ENCODE measurements around the gene SLC24A3. TPM values are rescaled to one million over a fixed set of nuclear protein-coding genes. Genes with fewer than 3 reads are reported as not detected.

Gene SLC24A3
- total and polyA plus RNA-seq, 2 experiments from 2014 or later, result 0.81 to 2.5 TPM

GRCh38 chr20:19648024-19648423 is 435.6 kb downstream of the SLC24A3 start:
- no peak overlapping the region for H3K4me3 Mint-ChIP-seq
- H3K4me3 ChIP-seq, result no peak overlapping the region

More at GRCh38 chr20:19648024-19648423, 435.6 kb downstream of the SLC24A3 start:
- no peaks in the 10 kb centered on the region; the same call in 2 of the 3 replicates for H3K9me3 Mint-ChIP-seq
- H3K4me2 ChIP-seq, result no peak overlapping the region
- H3K79me2 ChIP-seq (replicated peaks; ENCODE audit: insufficient read depth), result no peaks in the 10 kb centered on the region
- no peaks in the 10 kb centered on the region for H3K27me3 ChIP-seq (ENCODE audit: insufficient read depth)
- H3K36me3 Mint-ChIP-seq (ENCODE audit: low read depth), result no peaks in the 10 kb centered on the region
- no peaks in the 10 kb centered on the region for H4K20me1 ChIP-seq (replicated peaks; ENCODE audit: insufficient read depth)
- peak; percentile 17 for DNase-seq (ENCODE audit: low spot score)
- no peak overlapping the region for H2AFZ ChIP-seq
- ATAC-seq, result peak; percentile 68
- H3K36me3 ChIP-seq (ENCODE audit: insufficient read depth), result no peaks in the 10 kb centered on the region
- no peak overlapping the region for H3K27ac Mint-ChIP-seq
- TF ChIP-seq ZNF462 (CRISPR knock-in tag; IDR thresholded peaks at IDR 0.05), result 0 out of 2 replicates have a peak, but pooled peaks have one; percentile 40
- TF ChIP-seq CTCF (conservative IDR thresholded peaks at IDR 0.05; ENCODE audit: low read depth in 2 of 2), result no peak
- no peaks in the 10 kb centered on the region for H3K4me1 ChIP-seq (ENCODE audit: insufficient read depth)
- peaks cover 2% of the 10 kb centered on the region for H3K27me3 Mint-ChIP-seq (ENCODE audit: insufficient read depth, low read depth, poor library complexity)
- H3K27ac ChIP-seq (ENCODE audit: low read depth), result no peak overlapping the region
- no peaks in the 10 kb centered on the region for H3K9me2 ChIP-seq (ENCODE audit: insufficient read depth)
- H3F3A ChIP-seq (replicated peaks; ENCODE audit: low read depth), result no peaks in the 10 kb centered on the region
- H3K4me1 Mint-ChIP-seq, result peaks cover 5% of the 10 kb centered on the region
